Transverse colon (tissue), 4 donors: Measurements from ENCODE around the gene ACSM3.

Experiments
- EP300 ChIP-seq: sonication (generic); formaldehyde crosslinking; IDR thresholded peaks from one replicate; pipeline ENCODE4 v1.6.1; 2017; ENCODE audit warnings: antibody characterized with exemption, low read depth
- POLR2A ChIP-seq: fragments of 450-650 bp; IDR thresholded peaks from one replicate; pipeline ENCODE4 v1.6.1; 2016; ENCODE audit warnings: antibody characterized with exemption, mild to moderate bottlenecking, moderate library complexity
- POLR2AphosphoS5 ChIP-seq, 3 donors: sonication (generic); formaldehyde crosslinking; IDR thresholded peaks; one replicate each; pipeline ENCODE4 v1.6.1; 2016; ENCODE audit warnings: antibody characterized with exemption in 3 of 3
- TF ChIP-seq, protein P1 (sequence below), 5 experiments: fragments of 200-600 bp in 3 of 5; fragments of 450-650 bp in 2 of 5; sonication (generic) in 3 of 5; IDR thresholded peaks; 1 replicate in 2 of 5; 2 replicates in 3 of 5; pipeline ENCODE4 v1.5.1; 2016 to 2017; ENCODE audit warnings: antibody characterized with exemption in 5 of 5, inconsistent platforms in 3 of 5, mild to moderate bottlenecking in 2 of 5, moderate library complexity in 1 of 5

DNA sequence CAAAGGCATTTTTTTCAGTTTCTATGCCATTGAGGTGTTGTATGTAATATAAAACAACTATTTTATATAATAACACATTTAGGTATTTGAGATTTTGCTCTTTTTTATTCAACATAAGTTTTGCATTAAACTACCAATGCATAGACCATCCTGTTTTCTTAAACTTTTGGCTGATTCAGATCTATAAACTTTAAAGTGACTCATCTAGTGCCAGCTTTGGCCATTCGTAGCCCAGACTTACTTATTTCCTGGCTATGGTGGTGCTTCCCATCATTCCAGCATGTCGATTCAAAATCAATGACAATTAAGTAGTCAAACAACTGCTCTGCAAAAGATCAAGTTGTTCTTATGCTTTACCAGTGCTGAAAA is 39.4 kb downstream of the ACSM3 start:
- TF ChIP-seq EP300 (no peak), POLR2AphosphoS5 (IDR thresholded peaks at IDR 0.05) (no peak), POLR2A (no peak)
- TF ChIP-seq, protein P1, sequence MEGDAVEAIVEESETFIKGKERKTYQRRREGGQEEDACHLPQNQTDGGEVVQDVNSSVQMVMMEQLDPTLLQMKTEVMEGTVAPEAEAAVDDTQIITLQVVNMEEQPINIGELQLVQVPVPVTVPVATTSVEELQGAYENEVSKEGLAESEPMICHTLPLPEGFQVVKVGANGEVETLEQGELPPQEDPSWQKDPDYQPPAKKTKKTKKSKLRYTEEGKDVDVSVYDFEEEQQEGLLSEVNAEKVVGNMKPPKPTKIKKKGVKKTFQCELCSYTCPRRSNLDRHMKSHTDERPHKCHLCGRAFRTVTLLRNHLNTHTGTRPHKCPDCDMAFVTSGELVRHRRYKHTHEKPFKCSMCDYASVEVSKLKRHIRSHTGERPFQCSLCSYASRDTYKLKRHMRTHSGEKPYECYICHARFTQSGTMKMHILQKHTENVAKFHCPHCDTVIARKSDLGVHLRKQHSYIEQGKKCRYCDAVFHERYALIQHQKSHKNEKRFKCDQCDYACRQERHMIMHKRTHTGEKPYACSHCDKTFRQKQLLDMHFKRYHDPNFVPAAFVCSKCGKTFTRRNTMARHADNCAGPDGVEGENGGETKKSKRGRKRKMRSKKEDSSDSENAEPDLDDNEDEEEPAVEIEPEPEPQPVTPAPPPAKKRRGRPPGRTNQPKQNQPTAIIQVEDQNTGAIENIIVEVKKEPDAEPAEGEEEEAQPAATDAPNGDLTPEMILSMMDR (IDR thresholded peaks at IDR 0.05) = no peak
